GM19193 (cell line): ENCODE data around the gene PCLO.

Experiments used
- POLR2A ChIP-seq: IDR thresholded peaks from 4 replicates; pipeline ENCODE4 v1.6.1; 2011; ENCODE audit not compliant: insufficient read depth, insufficient read length; ENCODE audit errors: extremely low read depth

PCLO gene

GRCh38 chr7:83109352-83109751 lies 53.3 kb downstream of the PCLO start:
- TF ChIP-seq POLR2A, result no peak

- no peak for TF ChIP-seq POLR2A
Observed at GRCh38 chr7:83105948-83106347, 56.7 kb downstream of the PCLO start.

- no peak for TF ChIP-seq POLR2A
Observed at GRCh38 chr7:83105063-83105462, 57.6 kb downstream of the PCLO start.

- no peak for TF ChIP-seq POLR2A
Observed at GRCh38 chr7:83101530-83101929, 61.2 kb downstream of the PCLO start.

- no peak for TF ChIP-seq POLR2A
Observed at GRCh38 chr7:83096065-83096580, 66.6 kb downstream of the PCLO start.

GRCh38 chr7:83085299-83085698 lies 77.4 kb downstream of the PCLO start:
- no peak for TF ChIP-seq POLR2A

- no peak for TF ChIP-seq POLR2A
Observed at GRCh38 chr7:83077328-83077727, 85.4 kb downstream of the PCLO start.

GRCh38 chr7:83072576-83073517 lies 89.8 kb downstream of the PCLO start:
- TF ChIP-seq POLR2A, result no peak

- no peak for TF ChIP-seq POLR2A
Observed at GRCh38 chr7:83065714-83066113, 97.0 kb downstream of the PCLO start.

- no peak for TF ChIP-seq POLR2A
Observed at GRCh38 chr7:83060218-83060617, 102.5 kb downstream of the PCLO start.

- no peak for TF ChIP-seq POLR2A
Observed at GRCh38 chr7:83058667-83059066, 104.0 kb downstream of the PCLO start.

- no peak for TF ChIP-seq POLR2A
Observed at GRCh38 chr7:83055197-83055596, 107.5 kb downstream of the PCLO start.

- no peak for TF ChIP-seq POLR2A
Observed at GRCh38 chr7:83054472-83054871, 108.2 kb downstream of the PCLO start.

GRCh38 chr7:83053965-83054364 lies 108.7 kb downstream of the PCLO start:
- TF ChIP-seq POLR2A, result no peak

- no peak for TF ChIP-seq POLR2A
Observed at GRCh38 chr7:83040484-83040883, 122.2 kb downstream of the PCLO start.

- no peak for TF ChIP-seq POLR2A
Observed at GRCh38 chr7:83038787-83039186, 123.9 kb downstream of the PCLO start.
